Occipital lobe (tissue), 2 donors: ENCODE data around the gene COA8. TPM values are rescaled to one million over a fixed set of nuclear protein-coding genes. Genes with fewer than 3 reads are reported as not detected.

ENCODE experiments used
- DNase-seq: peaks from one replicate; lab custom pipeline; 2025; lab: John Stamatoyannopoulos, UW
- total RNA-seq: library from RNA; depleted of rRNA; stranded (reverse); fragments of >200 nt; gene quantifications from one replicate; pipeline ENCODE4 v1.2.3, GENCODE V29; 2014

The COA8 gene
- total RNA-seq, 1 donor from 2014 or later: 27.5 TPM

GRCh38 chr14:103535891-103536565 lies 26.7 kb upstream of the COA8 start:
- DNase-seq: no peak

DNA sequence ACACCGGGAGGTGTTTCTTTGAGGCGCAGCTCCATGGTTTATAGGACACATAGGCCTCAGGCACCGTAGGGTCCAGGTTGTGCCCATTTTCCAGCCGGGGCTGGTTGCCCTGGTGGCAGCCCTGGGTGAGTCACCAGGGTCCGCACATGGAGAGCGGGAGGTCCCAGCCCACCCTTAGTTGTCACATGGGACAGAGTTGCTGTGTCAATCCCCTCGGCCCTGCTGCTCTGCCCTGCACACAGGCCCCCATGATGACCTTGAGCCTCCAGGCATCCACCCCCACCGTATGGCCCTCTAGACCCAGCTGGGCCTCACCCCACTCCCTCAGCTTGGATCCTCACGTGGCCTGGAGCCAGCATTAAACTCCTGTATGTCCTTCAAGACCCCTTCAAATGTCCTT lies 26.1 kb upstream of the COA8 start:
- DNase-seq: no peak

GRCh38 chr14:103537175-103537990 lies 25.4 kb upstream of the COA8 start:
- DNase-seq: no peak

DNA sequence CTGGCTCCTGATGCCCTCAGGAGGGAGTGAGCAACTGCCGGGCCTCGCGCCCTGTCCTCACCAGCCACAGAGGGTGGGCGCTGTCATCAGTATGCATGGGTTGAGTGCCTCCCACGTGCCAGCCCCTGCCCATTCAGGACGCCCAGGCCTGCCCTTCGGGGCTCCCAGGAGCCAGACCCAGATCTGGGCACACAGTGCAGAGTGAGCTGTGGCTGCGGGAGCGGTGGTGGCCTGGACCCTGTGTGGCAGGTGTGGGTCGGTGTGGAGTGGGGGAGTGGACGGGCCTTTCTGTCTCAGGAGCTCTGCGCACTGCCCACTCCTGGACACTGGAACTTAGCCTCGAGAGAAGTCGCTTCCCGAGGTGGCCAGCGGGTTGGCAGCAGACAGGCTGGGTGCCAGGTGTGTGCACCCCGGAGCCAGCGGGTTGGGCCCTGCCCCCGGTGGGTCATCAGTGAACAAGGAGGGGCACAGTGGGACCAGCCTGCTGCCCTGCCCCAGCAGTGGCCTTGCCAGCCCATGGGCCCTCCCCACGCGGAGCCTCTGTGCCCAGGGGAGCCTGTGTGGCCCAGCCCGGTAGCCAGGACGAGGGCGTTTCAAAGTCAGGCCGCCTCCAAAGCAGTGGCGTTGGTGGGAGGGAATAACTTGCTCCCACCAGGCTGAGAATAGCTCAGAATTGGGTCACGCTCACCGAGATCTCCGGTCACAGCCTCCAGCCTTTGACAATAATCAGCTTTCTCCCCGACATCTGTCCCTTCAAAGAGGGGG lies 24.3 kb upstream of the COA8 start:
- DNase-seq: no peak

- DNase-seq: no peak
Measured at GRCh38 chr14:103539056-103539825, 23.5 kb upstream of the COA8 start.

DNA sequence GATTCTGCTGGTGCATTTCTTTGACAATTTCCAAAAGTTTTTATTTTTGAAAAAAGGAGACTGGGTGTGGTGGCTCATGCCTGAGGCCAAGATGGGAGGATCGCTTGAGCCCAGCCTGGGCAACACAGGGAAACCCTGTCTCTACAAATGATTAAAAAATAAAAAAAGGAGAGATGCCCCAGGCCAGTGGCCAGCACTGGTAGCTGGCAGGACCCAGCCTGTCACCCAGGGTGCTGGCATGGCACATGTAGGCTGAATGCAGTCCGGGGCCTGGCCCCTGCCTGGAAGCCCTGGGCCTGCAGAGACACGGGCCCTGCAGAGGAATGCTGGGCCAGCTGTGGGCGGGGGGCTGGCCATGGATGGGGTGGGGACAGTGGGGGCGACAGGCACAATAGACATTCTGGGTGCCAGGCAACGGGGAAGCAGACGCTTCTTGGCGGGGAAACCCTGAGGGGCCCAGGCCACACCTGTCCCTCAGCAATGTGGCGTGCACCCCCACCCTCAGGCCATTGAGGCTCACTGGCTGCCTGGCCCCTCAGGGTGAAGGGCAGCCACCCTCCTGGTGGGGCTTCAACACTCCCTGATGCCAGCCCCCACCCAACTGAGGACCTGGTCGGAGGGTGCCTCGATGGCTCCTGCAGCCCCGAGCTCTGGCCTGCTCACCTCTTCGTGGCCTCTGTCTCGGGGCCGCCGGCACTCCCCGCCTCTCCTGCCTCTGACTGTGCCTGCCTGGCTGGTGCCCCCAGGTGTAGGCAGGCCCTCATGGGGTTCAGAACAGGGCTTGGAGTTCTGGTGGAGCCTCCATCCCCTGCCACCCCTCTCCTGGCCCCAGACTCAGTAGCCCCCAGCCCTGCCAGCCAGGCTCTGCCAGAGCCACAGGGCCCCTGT lies 21.7 kb upstream of the COA8 start:
- no peak for DNase-seq

DNA sequence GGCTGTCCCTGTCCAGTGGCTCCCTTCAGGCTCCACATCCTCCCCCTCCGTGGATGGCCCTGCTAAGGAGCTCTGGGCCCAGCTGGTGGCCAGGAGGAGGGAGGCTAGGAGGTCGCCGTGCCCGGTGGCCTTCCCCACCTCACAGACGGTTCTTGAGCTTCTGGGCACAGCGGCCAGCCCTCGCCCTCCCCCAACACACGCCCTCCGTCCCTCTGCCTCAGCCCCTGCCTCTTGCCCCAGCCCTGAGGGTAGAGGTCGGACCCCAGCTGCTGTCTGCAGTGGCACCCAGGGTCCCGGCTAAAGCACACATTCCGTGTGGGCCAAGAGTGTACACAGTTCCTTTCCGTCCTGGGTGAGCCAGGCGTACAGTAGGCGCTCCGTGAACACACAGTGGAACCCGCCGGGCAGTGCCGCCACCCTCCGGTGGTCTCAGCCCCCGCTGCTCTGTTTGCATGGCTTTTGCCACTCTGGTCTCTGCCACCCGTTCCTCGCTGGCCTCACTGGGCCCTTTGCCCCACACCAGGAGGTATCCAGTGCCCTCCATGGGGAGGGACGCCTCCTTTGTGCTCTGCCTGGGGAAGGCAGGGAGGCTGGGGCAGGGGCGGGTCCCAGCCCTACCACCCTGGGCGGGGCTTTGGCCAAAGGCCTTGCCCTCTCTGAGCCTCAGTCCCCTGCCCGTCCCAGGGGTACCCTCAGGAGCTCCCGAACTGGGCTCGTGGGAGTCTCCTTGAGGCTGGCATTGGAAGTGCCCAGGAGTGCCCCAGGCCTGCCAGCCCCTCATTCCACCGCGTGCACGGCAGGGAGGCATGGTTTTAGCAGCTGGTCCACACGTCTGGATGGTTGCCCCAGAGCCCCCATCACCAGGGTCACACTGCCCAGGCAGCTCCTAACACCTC lies 20.8 kb upstream of the COA8 start:
- no peak for DNase-seq

- peak; percentile 88 for DNase-seq
Measured at GRCh38 chr14:103542605-103543088, 20.1 kb upstream of the COA8 start.

DNA sequence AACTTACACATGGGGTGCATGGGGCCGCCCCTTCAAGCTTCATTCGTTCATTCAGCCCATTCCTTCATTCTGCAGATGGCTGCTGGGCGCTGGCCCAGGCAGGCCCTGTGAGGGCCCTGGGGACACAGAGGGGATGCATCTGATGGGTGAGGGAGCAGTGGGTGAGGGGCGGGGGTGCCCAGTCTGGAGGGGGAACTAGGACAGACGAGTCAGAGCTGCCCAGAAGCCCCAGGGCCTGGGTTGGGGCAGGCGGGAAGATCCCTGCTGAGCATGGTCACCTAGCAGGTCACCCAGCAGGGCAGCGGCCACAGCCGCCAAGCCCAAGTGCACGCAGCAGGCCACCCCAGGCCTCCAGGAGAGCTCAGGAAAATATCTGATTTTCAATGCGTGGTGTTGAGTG lies 19.6 kb upstream of the COA8 start:
- DNase-seq: no peak

GRCh38 chr14:103543721-103544387 lies 18.9 kb upstream of the COA8 start:
- no peak for DNase-seq

GRCh38 chr14:103544388-103545218 lies 18.2 kb upstream of the COA8 start:
- DNase-seq: peak; percentile 79

- DNase-seq: no peak
Measured at GRCh38 chr14:103545219-103545914, 17.4 kb upstream of the COA8 start.

DNA sequence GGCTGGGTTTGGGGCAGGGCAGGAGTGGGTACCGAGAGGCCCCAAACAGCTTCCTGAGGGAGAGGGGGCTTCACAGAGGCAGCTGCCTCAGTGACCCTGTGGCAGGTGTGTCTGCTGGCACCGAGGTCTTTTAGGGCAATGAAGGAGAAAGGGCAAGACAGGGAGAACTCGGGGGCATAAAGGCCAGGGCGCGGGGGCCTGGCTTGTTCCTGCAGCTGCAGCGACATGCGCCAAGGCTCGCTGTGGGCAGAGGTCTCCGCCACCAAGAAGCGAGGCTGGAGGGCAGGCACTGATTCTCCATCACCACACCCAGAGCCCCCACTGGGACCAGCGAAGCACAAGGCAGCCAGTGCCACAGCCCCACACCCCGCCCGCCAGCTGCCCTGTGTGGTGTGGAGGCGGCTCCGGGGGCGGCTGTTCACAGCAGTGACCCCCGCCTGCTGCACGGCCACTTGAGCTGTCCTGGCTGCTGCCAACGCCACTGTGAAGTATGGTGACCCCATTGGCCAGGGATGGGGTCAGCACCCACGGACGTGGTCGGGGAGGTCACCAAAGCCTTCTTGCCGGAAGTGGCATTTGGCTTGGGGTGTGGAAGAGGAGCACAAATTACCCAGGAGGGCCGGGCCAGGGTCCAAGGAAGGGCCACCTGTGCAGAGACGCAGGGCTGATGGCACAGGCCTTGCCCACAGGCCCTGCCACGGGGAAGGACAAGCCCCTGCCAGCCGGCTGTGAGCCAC lies 16.7 kb upstream of the COA8 start:
- no peak for DNase-seq

DNA sequence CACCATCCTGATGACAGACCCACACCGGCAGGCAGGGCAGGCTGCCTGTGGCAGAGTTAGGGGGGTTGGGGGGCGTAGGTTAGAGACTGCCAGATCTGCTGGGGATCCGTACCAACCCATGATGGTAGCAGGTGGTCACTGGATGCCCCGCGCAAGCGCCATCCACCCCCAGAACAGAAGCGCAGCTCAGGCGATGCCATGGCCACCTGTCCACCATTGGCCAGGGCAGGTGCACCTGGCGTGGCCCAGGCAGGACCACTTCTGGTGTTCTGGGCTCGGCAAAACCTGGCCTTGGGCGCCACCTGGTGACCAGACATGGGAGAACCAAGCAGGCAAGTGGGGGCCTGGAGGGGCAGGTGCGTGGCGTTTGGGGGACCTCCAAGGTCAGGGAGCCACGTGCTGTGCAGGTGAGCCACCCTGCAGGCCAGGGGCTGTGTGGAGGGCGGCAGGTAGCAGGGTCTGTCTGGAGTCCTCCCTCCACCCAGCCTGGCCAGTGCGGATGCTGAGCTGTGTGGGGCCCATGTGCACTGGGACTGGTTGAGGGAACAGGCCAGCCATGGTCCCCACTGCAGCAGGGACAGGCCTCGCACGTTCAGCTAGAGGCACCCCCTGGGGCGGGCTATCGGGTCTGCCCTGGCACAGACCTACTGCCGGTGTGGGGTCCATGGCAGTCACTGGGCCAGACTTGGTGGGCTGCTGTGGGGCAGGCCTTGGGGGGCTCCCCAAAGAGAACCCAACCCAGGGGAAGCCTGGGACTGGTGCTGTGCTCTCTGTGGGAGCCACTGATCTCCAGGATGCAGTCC lies 15.9 kb upstream of the COA8 start:
- DNase-seq: peak; percentile 55

GRCh38 chr14:103547455-103547940 lies 15.3 kb upstream of the COA8 start:
- no peak for DNase-seq
